ENCODE results near the gene RASA3.

DNA sequence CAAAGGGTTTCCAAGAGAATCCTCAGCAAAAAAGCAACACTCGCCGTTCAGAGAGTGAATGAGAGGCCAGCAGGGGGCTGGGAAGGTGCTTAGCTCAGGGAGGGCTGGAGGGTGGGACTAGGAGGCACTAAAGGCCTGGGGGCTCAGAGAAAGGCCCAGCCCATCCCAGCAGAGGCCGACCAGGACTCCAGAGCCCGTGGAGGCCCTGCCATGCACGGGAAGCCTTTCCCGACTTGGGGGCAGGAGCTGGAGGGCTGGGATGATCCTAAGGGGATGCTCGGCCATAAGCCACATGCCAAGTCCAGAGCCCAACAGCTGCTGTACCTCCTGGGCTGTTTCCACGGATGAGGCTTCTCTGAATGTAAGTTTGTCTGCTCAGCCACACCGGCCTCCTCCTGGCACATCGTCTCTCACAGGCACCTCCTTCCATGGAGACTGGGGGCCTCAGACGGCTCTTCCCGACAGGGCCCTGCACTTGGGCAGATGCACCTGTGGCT, 19.5 kb downstream of the RASA3 start:
- TF ChIP-seq, protein P1, sequence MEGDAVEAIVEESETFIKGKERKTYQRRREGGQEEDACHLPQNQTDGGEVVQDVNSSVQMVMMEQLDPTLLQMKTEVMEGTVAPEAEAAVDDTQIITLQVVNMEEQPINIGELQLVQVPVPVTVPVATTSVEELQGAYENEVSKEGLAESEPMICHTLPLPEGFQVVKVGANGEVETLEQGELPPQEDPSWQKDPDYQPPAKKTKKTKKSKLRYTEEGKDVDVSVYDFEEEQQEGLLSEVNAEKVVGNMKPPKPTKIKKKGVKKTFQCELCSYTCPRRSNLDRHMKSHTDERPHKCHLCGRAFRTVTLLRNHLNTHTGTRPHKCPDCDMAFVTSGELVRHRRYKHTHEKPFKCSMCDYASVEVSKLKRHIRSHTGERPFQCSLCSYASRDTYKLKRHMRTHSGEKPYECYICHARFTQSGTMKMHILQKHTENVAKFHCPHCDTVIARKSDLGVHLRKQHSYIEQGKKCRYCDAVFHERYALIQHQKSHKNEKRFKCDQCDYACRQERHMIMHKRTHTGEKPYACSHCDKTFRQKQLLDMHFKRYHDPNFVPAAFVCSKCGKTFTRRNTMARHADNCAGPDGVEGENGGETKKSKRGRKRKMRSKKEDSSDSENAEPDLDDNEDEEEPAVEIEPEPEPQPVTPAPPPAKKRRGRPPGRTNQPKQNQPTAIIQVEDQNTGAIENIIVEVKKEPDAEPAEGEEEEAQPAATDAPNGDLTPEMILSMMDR (IDR thresholded peaks at IDR 0.05; ENCODE audit: insufficient read depth, low read depth, low read length) = no peak
- TF ChIP-seq EZH2 (IDR thresholded peaks at IDR 0.05; ENCODE audit: insufficient read depth, low read length) = no peak

All from astrocyte (in vitro differentiated cells and primary cell).